IPS-NIHi7 (cell line): Measurements from ENCODE around the gene SERP2.

Experiments
- DNase-seq: peaks from one replicate; pipeline ENCODE4 v3.0.0; 2012; ENCODE audit warnings: mixed read lengths; ENCODE audit errors: extremely low spot score

Gene SERP2

GRCh38 chr13:44388427-44389059, 14.9 kb downstream of the SERP2 start:
- no peak for DNase-seq

- no peak for DNase-seq
Measured at GRCh38 chr13:44389060-44389666, 15.5 kb downstream of the SERP2 start.

- DNase-seq: no peak
Measured at GRCh38 chr13:44389876-44390275, 16.3 kb downstream of the SERP2 start.

GRCh38 chr13:44393391-44393790, 19.8 kb downstream of the SERP2 start:
- no peak for DNase-seq

- DNase-seq: no peak
Measured at GRCh38 chr13:44394658-44395057, 21.0 kb downstream of the SERP2 start.

GRCh38 chr13:44395976-44396694, 22.5 kb downstream of the SERP2 start:
- no peak for DNase-seq

- DNase-seq: peak; percentile 37
Measured at GRCh38 chr13:44396701-44397580, 23.3 kb downstream of the SERP2 start.

GRCh38 chr13:44397766-44398223, 24.2 kb downstream of the SERP2 start:
- DNase-seq: no peak

GRCh38 chr13:44398606-44399005, 25.0 kb downstream of the SERP2 start:
- no peak for DNase-seq

- DNase-seq: no peak
Measured at GRCh38 chr13:44399074-44399473, 25.4 kb downstream of the SERP2 start.

- no peak for DNase-seq
Measured at GRCh38 chr13:44400736-44401135, 27.1 kb downstream of the SERP2 start.

GRCh38 chr13:44401577-44401976, 28.0 kb downstream of the SERP2 start:
- no peak for DNase-seq

- DNase-seq: no peak
Measured at GRCh38 chr13:44402899-44403445, 29.3 kb downstream of the SERP2 start.

GRCh38 chr13:44403461-44404056, 29.9 kb downstream of the SERP2 start:
- peak; percentile 39 for DNase-seq

- peak; percentile 58 for DNase-seq
Measured at GRCh38 chr13:44404261-44405132, 30.9 kb downstream of the SERP2 start.

GRCh38 chr13:44406617-44407016, 33.0 kb downstream of the SERP2 start:
- DNase-seq: no peak

- DNase-seq: no peak
Measured at GRCh38 chr13:44407379-44407778, 33.8 kb downstream of the SERP2 start.

- no peak for DNase-seq
Measured at GRCh38 chr13:44407891-44408290, 34.3 kb downstream of the SERP2 start.

- DNase-seq: no peak
Measured at GRCh38 chr13:44409595-44409994, 36.0 kb downstream of the SERP2 start.

- no peak for DNase-seq
Measured at GRCh38 chr13:44410328-44410859, 36.8 kb downstream of the SERP2 start.
